NCI-H460 (cell line): ENCODE data around the gene CHST11. TPM values are rescaled to one million over a fixed set of nuclear protein-coding genes. Genes with fewer than 3 reads are reported as not detected.

Experiments
- DNase-seq: peaks from one replicate; pipeline ENCODE4 v3.0.0-alpha.2; 2016; ENCODE audit warnings: low read depth; ENCODE audit errors: extremely low read depth
- total RNA-seq: library from RNA; depleted of rRNA; stranded (reverse); fragments of >200 nt; shearing (Covaris generic); gene quantifications from 2 replicates; pipeline ENCODE4 v1.2.3, GENCODE V29; 2014

CHST11 gene
- total RNA-seq, 1 experiment from 2014 or later, result 2.9 TPM

DNA sequence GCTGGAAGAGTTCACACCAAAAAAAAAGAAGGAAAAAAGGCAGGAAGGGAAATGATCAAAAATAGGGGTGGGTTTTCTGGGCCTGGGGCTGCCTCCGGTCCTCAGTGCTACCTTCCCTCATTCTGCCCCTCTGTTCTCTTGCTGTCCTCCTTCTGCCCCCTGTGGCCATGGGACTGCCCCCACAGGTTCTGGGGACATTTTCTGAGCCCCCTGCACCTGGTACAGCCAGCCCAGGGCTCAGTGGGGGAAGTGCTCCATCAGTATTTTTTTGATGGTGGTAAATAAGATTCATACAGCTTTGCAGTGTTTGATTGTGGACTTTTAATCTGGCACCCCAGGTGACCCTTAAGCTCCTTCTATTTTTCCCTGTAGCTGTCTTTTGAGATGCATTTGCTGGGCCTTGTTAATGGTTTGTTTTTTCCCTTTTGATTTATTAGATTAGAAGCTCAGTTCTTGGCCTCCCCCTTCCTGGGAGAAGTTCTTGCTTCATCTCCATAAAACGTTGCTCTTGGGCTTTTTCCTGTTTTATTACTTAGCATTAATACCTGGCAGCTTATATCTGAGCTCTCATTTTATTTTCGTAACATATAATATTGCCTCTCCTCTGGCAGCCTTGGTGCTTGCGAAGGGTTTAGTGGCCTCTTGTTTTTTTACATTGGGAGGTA lies 43.1 kb downstream of the CHST11 start:
- no peak for DNase-seq

DNA sequence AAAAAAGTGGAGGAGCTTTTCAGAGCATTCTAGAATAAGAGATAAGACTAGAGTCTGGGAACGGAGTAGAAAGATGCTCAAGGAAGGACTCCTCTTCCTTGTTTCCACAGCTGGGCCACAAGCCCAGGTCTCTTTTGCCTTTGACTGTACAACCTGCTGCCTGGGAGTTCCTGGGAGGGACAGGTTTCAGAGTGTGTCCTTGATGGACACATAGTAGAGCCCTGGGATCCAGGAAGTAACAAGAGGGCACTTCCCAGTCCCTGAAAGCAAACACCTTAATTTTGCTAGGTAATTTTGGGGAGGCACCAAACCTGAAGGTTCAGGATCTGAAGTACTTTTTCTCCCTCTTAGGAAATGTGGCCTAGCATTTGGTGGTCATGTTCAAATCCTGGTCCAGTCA lies 44.4 kb downstream of the CHST11 start:
- no peak for DNase-seq

DNA sequence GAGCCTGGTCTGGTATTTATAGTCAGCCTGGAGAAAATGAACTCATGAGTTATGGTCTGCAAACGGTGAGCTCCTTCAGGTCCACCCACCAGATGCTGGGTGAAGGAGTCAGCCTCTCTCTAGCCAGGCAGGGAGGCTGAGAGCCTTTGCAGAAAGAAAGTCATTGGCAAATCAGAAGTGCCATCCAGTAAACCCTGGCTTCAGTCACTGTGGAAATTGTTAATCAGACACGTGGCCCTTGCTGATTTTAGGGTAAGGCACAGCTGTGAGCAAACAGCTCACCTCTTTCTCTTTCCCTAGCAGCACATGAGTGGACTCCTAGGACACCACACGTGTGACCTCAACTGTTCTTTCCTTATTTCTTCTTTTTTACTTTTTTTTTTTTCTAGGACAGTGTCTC lies 44.9 kb downstream of the CHST11 start:
- no peak for DNase-seq

DNA sequence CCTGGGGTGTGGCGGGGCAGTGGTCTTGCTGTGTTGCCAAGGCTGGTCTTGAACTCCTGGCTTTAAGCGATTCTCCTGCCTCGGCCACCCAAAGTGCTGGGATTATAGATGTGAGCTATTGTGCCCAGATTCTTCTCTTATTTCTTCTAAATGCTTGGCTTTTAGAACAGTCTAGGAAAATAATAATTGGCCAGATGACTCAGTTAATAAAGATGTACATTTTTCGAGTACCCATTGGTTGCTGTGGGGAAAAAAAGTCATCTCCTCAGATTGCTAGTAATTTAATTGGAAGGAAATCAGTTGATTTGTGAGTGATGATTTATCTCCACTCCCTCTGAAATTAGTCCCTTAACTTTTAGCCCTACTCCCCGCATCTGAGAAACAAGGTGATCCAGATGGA lies 45.5 kb downstream of the CHST11 start:
- DNase-seq, result no peak

DNA sequence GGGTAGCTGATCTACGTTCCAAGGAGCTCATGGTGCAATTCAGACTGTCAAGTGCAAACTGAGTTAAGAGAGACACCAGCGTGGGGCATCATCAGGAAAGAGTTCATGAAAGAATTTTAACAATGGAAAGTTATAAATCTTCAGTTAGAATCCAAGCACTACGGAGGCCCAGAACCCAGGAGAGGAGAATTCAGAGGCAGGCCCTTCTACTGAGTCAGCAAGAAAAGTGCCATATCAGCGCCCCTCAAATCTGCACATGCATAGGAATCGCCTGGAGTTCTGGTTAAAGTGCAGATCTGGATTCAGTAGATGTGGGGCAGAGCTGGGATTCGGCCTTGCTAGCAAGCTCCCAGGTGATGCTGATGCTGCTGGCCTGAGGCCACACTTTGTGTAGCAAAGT lies 45.9 kb downstream of the CHST11 start:
- DNase-seq, result no peak

DNA sequence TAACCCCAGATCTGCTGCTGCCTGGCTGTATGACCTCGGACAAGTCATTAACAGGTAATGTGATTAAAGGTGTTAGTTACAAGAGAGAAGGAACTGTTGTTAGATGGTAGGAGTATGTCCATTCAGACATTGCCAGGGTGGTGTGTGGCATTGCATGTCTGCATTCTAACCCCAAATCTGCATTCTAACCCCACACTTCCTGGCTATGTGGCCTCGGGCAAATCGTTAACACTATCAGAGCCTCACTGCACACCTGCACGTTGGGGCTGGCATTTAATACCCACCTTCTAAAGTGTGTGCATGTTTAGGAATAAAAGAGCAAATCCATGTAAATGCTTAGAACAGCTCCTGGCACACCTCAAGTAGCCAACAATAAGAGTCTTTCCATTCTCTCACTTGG lies 46.4 kb downstream of the CHST11 start:
- no peak for DNase-seq

DNA sequence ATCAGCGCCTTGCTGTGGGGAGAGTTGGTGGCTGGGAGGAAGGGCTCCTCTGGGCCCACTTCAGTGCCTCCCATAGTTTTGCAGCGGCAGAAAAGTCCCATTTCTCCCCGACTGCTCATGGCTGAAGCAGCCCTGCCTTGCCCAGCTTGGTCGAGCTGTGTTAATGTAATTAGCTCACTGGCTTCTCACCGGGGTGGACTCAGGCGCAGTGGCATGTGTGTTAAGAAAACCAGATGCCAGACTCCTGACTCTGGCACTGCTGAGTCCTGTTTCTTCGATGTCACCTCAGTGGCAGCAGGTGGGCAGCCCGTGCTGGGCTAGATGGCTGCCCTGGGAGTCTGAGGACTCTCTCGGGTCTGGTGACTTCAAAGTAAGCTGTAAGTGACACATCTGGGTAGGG lies 47.4 kb downstream of the CHST11 start:
- no peak for DNase-seq

DNA sequence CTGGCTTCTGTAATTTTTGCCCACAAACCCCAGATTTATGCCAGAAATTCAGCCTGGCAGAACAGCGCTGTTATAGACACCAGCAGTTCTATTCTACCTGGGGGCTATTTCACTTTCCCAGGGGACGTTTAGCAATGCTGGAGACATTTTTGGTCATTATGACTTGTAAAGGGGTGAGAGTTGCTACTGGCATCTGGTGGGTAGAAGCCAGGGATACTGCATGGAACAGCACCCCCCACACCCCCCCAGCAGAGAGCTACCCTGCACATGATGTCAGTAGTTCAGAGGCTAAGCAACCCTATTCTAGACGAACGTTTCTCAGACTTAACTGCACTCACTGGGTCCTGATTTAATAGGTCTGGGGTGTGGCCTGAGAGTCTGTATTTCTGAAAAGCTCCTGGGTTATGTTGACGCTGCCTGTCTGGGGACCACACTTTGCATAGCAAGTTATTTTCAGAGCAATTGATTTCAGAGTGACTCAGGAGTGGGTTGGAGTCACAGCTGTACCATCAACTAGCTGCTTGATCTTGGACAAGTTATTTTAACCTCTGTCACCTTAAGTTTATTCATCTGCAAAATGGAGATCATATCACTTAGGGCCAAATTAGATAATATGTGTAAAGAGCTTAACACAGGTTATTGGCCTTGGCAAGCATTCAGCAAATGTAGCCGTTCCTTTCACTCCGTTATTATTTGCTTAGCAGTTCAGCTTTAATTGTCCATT lies 48.5 kb downstream of the CHST11 start:
- DNase-seq, result no peak

DNA sequence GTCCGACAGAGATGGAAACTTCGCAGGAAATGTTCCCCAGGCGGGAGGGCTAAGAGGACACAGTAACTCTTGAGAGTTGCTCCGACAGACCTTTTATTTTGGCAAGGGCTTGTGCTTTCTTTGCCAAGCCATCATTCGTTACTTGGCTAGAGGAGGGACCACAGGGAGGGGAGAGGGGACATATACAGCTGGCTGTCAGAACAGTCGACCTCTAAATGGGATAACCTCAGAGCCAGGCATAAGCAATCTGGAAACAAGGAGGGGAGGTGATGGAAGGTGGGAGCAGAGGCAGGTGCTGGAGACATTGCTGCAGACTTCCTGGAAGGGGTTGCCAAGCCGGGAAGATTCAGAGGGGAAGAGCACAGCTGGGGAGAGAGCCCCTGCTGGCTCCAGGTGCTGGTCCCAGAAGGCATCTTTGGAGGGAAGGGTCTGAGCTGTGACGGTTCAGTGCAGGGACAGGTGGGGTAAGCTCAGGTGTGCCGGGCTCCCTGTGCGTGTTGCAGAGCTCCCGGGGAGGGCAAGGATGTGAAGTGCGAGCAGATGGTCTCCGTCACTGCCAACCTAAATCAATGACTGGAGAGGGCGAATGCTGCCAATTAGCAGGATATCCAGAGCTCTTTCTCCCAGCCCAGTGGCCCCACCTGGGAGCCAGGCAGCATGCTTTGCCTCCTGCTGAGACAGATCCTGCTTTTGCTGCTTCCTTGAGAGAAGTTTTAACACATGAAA lies 50.1 kb downstream of the CHST11 start:
- DNase-seq, result no peak

DNA sequence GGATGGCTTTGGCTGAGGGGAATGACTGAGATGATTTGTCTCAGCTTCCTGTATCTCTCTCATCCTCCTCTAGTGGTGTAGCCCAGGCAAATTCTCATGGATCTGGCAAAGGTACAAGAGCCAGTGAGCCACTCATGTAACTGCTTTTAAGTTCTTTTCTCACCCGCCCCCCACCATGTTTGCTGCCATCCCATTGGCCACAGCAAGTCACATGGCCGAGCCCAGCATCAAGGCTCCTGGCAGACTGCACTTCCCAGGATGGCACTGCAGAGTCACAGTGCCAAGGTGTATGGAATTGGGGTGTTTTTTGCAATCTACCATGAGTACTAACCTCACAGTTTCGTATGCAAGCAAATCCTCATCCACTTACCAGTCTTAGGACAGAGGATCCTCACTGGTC lies 50.9 kb downstream of the CHST11 start:
- DNase-seq, result no peak

DNA sequence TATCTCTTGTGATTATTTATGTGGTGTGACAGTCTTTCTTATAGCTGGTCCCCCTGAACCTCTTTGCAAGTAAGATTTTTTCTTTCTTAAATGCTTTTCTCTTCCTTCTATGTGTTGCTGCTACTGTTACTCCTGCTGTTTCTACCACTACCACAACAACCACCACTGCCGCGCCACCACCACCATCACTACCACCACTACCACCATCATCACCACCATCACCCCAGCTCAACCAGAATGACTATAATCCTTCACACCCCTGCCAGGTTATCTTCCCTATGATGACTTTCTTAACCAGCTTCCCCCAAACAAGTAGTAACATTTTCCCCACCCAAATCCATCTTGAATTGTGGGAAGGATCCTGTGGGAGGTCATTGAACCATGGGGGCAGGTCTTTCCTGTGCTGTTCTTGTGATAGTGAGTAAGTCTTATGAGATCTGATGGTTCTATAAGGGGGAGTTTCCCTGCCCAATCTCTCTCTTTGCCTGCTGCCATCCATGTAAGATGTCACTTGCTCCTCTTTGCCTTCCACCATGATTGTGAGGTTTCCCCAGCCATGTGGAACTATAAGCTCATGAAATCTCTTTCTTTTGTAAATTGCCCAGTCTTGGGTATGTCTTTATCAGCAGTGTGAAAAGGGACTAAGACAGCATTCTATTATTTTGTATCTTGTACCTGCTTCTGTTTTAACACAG lies 52.2 kb downstream of the CHST11 start:
- no peak for DNase-seq

DNA sequence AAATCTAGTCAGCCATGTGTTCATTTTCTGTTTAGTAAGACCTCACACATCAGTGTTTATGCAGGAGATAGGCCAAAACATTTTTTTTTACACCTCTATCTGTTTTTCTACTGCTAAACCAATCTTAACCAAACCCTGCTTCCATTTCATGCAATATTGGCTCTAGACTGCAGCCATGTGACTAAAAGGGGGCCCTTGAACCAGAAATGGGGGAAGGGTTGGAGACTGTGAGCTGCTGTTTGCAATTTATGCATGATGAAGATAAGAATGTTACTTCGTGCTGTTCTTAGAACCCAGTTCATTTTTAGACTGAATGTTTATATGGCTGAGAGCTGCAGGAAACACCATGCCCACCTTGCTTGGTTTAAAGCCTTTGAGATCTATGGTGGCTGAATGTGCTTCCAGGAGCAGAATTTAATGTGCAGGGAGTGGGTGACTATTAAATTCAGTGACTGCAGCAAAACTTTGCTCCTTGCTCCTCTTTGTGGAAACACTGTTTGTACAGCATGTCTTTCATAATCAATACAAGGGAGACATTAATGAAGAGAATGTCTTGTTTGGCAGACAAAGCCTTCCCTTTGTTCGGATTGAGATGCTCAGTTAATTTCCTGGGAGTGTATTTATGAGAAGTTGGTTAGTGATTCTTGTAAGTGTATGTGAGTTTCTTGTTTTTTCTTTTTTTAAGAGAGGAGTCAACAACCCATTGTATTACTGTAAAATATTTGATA lies 53.6 kb downstream of the CHST11 start:
- no peak for DNase-seq

DNA sequence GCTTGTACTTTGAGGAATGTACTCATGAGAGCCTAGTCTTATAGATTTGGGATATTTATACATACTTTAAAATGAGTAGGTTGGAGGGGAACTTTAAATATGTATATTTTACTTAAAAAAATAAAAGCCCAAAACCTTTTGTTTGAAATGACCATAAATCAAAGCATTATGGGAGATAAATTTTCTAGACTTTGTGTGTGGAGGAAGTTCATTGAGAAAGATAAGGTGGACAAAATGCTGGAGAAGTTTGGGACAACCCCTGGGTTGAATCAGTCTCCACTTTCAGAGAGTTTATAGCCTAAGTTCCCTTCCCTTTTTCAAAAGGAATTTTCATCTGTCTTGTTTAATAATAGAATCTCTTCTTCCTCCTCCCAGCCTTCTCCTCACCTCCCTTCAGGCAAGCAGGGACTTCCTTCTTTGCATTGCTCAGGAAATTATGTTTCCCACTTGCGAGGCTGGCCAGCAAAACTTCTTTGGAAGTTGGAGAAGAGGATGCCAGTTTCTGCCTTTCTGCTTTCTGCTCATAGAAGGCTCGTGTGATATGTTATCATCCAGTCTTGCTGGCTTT lies 54.2 kb downstream of the CHST11 start:
- no peak for DNase-seq

DNA sequence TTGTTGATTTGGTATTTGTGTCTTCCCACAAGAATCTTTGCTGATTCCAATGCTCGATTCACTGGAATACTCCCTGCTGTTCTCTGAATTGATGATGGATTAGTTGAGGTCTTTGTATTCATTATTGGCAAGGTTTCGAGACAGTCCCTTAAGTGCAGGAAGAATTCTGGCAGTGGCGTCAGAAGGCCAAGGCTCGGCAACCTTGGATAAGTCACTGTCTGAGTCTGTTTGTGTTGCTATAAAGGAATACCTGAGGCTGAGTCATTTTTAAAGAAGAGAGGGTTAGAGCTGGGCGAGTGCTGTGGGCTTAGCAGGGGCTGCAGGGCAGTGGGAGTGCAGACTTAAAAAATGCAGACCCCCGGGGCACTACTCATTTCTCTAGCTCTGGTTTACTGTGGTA lies 56.9 kb downstream of the CHST11 start:
- no peak for DNase-seq

DNA sequence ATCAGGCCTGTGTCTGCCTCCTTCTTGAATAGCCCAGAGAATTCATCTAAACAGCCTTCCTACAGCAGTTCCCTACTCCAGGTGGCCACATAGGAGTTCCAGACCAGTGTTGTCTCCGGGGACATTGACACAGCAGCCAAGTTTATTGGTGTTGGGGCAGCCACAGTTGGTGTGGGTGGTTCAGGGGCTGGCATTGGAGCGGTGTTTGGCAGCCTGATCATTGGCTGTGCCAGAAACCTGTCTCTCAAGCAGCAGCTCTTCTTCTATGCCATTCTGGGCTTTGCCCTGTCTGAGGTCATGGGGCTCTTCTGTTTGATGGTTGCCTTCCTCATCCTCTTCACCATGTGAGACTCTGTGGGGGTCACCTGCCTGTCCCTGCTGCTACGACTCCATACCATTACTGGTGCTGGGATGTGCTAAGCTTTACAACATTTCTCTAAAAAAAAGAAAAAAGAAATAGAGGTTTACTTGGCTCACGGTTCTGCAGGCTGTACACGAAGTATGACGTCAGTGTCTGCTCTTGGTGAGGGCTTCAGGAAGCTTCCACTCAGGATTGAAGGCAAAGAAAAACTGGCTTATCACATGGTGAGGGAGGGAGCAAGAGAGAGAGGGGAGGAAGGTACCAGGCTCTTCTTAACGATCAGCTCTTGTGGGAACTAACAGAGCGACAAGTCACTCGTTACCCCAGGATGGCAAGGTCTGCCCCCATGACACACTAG lies 57.5 kb downstream of the CHST11 start:
- no peak for DNase-seq

DNA sequence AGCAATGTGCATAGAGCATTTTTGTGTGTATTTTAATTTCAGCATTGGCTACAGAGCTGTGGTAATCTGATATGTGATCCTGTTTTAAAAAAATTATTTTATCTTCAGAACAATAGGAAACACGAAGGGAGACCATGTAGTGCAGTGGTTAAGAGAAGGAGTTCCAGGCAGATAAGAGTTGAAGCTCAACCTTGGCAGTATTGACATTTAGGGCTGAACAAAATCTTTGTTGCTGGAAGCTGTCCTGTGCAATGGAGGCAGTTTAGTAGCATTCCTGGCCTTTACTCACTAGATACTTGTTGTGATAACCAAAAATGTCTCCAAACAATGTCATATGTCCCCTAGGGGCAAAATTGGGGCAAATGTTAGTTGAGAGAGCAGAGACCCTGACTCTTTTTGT lies 59.2 kb downstream of the CHST11 start:
- DNase-seq, result no peak

DNA sequence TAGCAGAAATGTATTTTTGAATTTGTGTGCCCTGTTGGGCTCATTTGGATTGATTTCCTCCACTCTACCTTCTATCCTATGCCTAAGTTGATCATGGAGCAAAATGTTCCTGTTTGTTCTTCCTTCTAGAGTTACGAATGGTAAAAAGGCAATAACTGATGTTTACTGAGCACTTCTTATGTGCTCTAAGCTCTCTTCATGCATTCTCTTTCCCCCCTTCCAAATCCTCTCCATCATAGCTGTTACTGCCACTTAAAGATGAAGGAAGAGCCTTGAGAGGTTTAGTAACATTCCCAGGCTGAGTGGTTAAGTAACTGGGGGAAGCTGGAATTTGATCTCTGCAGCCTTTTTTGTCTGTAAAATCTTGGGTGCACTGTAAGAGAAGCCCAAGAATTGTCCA lies 60.1 kb downstream of the CHST11 start:
- no peak for DNase-seq

DNA sequence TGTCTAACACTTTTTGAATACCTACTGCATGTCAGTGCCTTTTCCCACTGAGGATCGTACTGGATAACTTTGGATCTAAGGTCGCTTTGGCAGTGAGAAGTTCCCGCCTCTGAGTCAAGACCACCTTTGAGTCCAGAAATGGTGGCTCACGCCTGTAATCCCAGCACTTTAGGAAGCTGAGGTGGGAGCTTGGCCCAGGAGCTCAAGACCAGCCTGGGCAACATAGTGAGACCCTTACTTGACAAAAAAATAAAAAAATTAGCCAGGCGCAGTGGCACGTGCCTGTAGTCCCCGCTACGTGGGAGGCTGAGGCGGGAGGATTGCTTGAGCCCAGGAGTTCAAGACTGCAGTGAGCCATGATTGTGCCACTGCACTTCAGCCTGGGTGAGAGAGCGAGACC lies 61.1 kb downstream of the CHST11 start:
- no peak for DNase-seq

DNA sequence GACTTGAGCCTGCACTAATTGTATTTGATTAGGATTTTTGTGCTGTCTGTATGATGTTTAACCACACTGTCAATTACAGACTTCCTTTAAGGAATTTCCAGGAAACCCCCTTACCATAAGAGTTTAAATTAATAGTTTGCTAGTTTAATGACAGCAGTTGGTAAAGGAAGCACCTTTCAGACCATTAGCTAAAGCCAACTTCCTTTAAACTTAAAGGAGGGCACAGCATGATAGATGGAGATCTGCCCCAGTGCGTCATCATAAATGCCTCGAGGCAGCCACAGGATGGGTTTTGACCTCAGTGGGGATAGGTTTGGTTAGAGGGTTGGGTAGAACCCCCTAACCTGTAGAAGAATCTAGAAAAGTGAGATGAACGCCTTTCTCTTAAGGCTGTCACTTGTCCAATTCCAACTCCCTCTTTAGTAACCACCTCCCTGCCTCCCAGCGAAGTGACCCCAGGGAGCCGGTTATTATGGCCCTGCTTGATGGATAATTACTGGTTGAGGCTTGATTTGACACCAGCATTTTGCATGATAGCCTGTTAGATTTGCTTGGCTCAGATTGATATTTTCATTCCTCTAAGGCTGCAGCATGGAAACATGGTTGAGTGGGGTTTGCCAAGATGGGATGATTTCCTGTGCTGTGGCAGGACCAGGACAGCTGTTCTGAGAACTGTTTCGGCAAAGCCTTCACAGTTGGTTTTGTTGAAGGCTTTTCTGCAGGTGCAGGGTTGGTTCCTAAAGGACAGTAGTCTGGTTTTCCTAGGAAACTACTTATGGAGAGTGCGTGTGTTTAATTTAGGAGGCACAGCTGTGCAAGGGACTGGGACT lies 62.7 kb downstream of the CHST11 start:
- DNase-seq, result no peak
